Measurements from ENCODE around the gene CACNA1H.

GRCh38 chr16:1150511-1150982, 2.4 kb upstream of the CACNA1H start:
- TF ChIP-seq EP300 (IDR thresholded peaks at IDR 0.05; ENCODE audit: low read depth) (no peak), CTCF (IDR thresholded peaks at IDR 0.05) (no peak), POLR2A (IDR thresholded peaks at IDR 0.05) (no peak)
